ENCODE results near the gene FXR2. TPM values are rescaled to one million over a fixed set of nuclear protein-coding genes. Genes with fewer than 3 reads are reported as not detected.

FXR2 gene
- total RNA-seq, 1 experiment from 2014 or later: 36.4 TPM

DNA sequence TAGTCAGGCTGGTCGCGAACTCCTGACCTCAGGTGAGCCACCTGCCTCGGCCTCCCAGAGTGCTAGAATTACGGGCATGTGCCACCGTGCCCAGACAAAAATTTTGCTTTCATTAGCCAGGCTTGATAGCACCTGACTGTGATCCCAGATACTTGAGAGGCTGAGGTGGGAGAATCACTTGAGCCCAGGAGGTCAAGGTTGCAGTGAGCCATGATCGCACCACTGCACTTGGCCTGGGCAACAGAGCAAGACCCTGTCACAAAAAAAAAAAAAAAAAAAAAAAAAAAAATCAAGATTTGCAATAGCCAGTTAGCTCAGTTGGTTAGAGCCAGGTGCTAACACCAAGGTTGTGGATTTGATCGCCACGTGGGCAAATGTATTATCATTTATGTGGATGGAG is 6.1 kb upstream of the FXR2 start:
- Histone ChIP-seq H3K9ac (ENCODE audit: extremely low read depth, insufficient read length, low read length) (no peak overlapping the region), H3K79me1 (ENCODE audit: insufficient read depth, low read depth, low read length, poor library complexity, severe bottlenecking) (no peaks in the 10 kb centered on the region), H2BK5ac (ENCODE audit: insufficient read length, low read length) (no peak overlapping the region), H3K23me2 (ENCODE audit: insufficient read length, low read depth, low read length, poor library complexity, severe bottlenecking) (no peaks in the 10 kb centered on the region), H3K27ac (ENCODE audit: insufficient read length, low read depth, low read length) (no peak overlapping the region), H2BK15ac (ENCODE audit: low read depth, low read length) (no peak overlapping the region), H4K91ac (ENCODE audit: insufficient read length, low read depth, low read length) (no peak overlapping the region), H3K4me2 (ENCODE audit: insufficient read depth, insufficient read length, low read length) (no peak overlapping the region), H3K27me3 (ENCODE audit: insufficient read depth, low read length) (no peaks in the 10 kb centered on the region), H3K23ac (ENCODE audit: insufficient read length, low read depth, low read length) (no peak overlapping the region), H2AFZ (ENCODE audit: low read length) (no peak overlapping the region), H3K14ac (ENCODE audit: insufficient read depth, low read length) (no peak overlapping the region), H3K4me1 (ENCODE audit: insufficient read depth, low read length) (no peaks in the 10 kb centered on the region), H2BK12ac (ENCODE audit: insufficient read length, low read depth, low read length) (no peak overlapping the region), H2BK120ac (ENCODE audit: low read depth, low read length, poor library complexity, severe bottlenecking) (no peak overlapping the region), H2BK20ac (ENCODE audit: low read depth, low read length, poor library complexity, severe bottlenecking) (no peak overlapping the region), H4K8ac (replicated peaks; ENCODE audit: insufficient read length, low read depth, low read length) (no peak overlapping the region), H3K56ac (ENCODE audit: insufficient read length, low read depth, low read length) (no peak overlapping the region), H4K5ac (ENCODE audit: insufficient read length, low read depth, low read length) (no peak overlapping the region), H3T11ph (ENCODE audit: low read length) (no peak overlapping the region), H3K18ac (ENCODE audit: insufficient read length, low read depth, low read length) (no peak overlapping the region), H3K9me3 (ENCODE audit: control insufficient read depth, low read depth, low read length) (no peaks in the 10 kb centered on the region), H4K20me1 (ENCODE audit: control insufficient read depth, insufficient read depth, insufficient read length) (no peaks in the 10 kb centered on the region), H3K4ac (ENCODE audit: low read depth, low read length) (no peak overlapping the region), H2AK5ac (ENCODE audit: insufficient read length, low read length) (no peak overlapping the region), H3K79me2 (ENCODE audit: insufficient read depth, low read length) (no peaks in the 10 kb centered on the region)
- TF ChIP-seq, protein P1, sequence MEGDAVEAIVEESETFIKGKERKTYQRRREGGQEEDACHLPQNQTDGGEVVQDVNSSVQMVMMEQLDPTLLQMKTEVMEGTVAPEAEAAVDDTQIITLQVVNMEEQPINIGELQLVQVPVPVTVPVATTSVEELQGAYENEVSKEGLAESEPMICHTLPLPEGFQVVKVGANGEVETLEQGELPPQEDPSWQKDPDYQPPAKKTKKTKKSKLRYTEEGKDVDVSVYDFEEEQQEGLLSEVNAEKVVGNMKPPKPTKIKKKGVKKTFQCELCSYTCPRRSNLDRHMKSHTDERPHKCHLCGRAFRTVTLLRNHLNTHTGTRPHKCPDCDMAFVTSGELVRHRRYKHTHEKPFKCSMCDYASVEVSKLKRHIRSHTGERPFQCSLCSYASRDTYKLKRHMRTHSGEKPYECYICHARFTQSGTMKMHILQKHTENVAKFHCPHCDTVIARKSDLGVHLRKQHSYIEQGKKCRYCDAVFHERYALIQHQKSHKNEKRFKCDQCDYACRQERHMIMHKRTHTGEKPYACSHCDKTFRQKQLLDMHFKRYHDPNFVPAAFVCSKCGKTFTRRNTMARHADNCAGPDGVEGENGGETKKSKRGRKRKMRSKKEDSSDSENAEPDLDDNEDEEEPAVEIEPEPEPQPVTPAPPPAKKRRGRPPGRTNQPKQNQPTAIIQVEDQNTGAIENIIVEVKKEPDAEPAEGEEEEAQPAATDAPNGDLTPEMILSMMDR (conservative IDR thresholded peaks at IDR 0.05): no peak
- Mint-ChIP-seq H3K4me1 (no peaks in the 10 kb centered on the region), H3K27ac (no peak overlapping the region), H3K4me3 (no peak overlapping the region), H3K36me3 (ENCODE audit: insufficient read depth in 1 of 3, low read depth in 3 of 3) (peaks cover 0 to 11% (median 4%) of the 10 kb centered on the region in 3 experiments; a peak in 4 of 7 replicates), H3K27me3 (ENCODE audit: low read depth) (no peaks in the 10 kb centered on the region), H3K9me3 (no peaks in the 10 kb centered on the region)
- no peak for DNase-seq
- WGBS (ENCODE audit: extremely low coverage, insufficient read length, low lambda C conversion rate): no CpG with 5 or more reads among the region's 8 CpGs

Data from H9 (cell line).